ENCODE results near the gene KNSTRN. TPM values are rescaled to one million over a fixed set of nuclear protein-coding genes. Genes with fewer than 3 reads are reported as not detected.

The KNSTRN gene
- total and polyA plus RNA-seq, 4 experiments from 2014 or later: 1.0 to 8.8 (median 4.6) TPM

GRCh38 chr15:40365624-40366456 is 16.7 kb upstream of the KNSTRN start:
- H3K4me3 ChIP-seq (ENCODE audit: low read length in 2 of 2): no peak overlapping the region
- no peaks in the 10 kb centered on the region for H3K27me3 ChIP-seq (ENCODE audit: insufficient read depth, low read length)
- Mint-ChIP-seq H3K4me3 (peak overlapping the region in 4 of 8 donors; percentile 13 to 66 (median 55)), H3K27me3 (no peaks in the 10 kb centered on the region), H3K27ac (peak overlapping the region in 2 of 7 donors; percentile 12 to 43), H3K4me1 (peaks cover 13 to 35% (median 19%) of the 10 kb centered on the region in 4 donors), H3K36me3 (peaks cover 0 to 4% of the 10 kb centered on the region in 2 donors), H3K9me3 (no peaks in the 10 kb centered on the region)
- DNase-seq: no peak
- POLR2A ChIA-PET (ENCODE audit: partially characterized antibody): interaction anchor here (0.9 to 2.7 kb wide), 3 partner anchors 8 to 40 kb away, joined by 3 to 12 read pairs (median 4); partner anchors contain the start of gene IVD
- H3K36me3 ChIP-seq (ENCODE audit: insufficient read depth, low read length): no peaks in the 10 kb centered on the region
- no peaks in the 10 kb centered on the region for H3K9me3 ChIP-seq (ENCODE audit: control insufficient read depth in 1 of 2, low read length in 2 of 2)
- peaks cover 24% of the 10 kb centered on the region for H3K4me1 ChIP-seq (ENCODE audit: insufficient read depth, low read length)
- intact Hi-C loops (cut with micrococcal nuclease): loop anchor here (5.0 kb wide), 2 partner anchors 41 to 201 kb away; partner anchors contain the start of genes CCDC32, IVD and RPUSD2
- CTCF ChIA-PET (ENCODE audit: partially characterized antibody): interaction anchor here (1.0 to 4.3 kb wide), 8 partner anchors 21 to 87 kb away, joined by 3 to 26 read pairs (median 4); no protein-coding TSS in a partner anchor
- H3K27ac ChIP-seq (ENCODE audit: low read depth, low read length): no peak overlapping the region

GRCh38 chr15:40366457-40367370 is 15.8 kb upstream of the KNSTRN start:
- Histone ChIP-seq H3K4me1 (ENCODE audit: insufficient read depth, low read length) (peaks cover 24% of the 10 kb centered on the region), H3K36me3 (ENCODE audit: insufficient read depth, low read length) (no peaks in the 10 kb centered on the region), H3K27me3 (ENCODE audit: insufficient read depth, low read length) (no peaks in the 10 kb centered on the region), H3K27ac (ENCODE audit: low read depth, low read length) (no peak overlapping the region), H3K4me3 (ENCODE audit: low read length in 2 of 2) (peak overlapping the region in 1 of 2 donors; percentile 45), H3K9me3 (ENCODE audit: control insufficient read depth in 1 of 2, low read length in 2 of 2) (no peaks in the 10 kb centered on the region)
- no peaks in the 10 kb centered on the region for H3K27me3 Mint-ChIP-seq
- peak overlapping the region; percentile 80 to 88 (median 85) for H3K4me3 Mint-ChIP-seq
- H3K4me1 Mint-ChIP-seq: peaks cover 13 to 35% (median 19%) of the 10 kb centered on the region in 4 donors
- H3K36me3 Mint-ChIP-seq: peaks cover 0 to 4% of the 10 kb centered on the region in 2 donors
- intact Hi-C loops (cut with micrococcal nuclease): loop anchor here (5.0 kb wide), 2 partner anchors 41 to 201 kb away; partner anchors contain the start of genes CCDC32, IVD and RPUSD2
- CTCF ChIA-PET (ENCODE audit: partially characterized antibody): interaction anchor here (0.7 to 5.7 kb wide), 15 partner anchors 10 to 88 kb away, joined by 3 to 48 read pairs (median 5); partner anchors contain the start of genes CCDC9B, DISP2 and KNSTRN
- POLR2A ChIA-PET (ENCODE audit: partially characterized antibody): interaction anchor here (0.9 to 2.8 kb wide), 10 partner anchors 9 to 74 kb away, joined by 3 to 13 read pairs (median 4); partner anchors contain the start of genes BAHD1, IVD, KNSTRN and PLCB2
- no peaks in the 10 kb centered on the region for H3K9me3 Mint-ChIP-seq
- peak overlapping the region in 4 of 7 donors; percentile 43 to 88 (median 82) for H3K27ac Mint-ChIP-seq
- no peak for DNase-seq

GRCh38 chr15:40367371-40367685 is 15.2 kb upstream of the KNSTRN start:
- Mint-ChIP-seq H3K9me3 (no peaks in the 10 kb centered on the region), H3K4me1 (peaks cover 12 to 32% (median 19%) of the 10 kb centered on the region in 4 donors), H3K36me3 (peaks cover 0 to 4% of the 10 kb centered on the region in 2 donors), H3K27me3 (no peaks in the 10 kb centered on the region), H3K4me3 (peak overlapping the region; percentile 80 to 88 (median 85)), H3K27ac (peak overlapping the region; percentile 79 to 90 (median 86))
- H3K9me3 ChIP-seq (ENCODE audit: control insufficient read depth in 1 of 2, low read length in 2 of 2): no peaks in the 10 kb centered on the region
- intact Hi-C loops (cut with micrococcal nuclease): loop anchor here (5.0 kb wide), 2 partner anchors 40 to 200 kb away; partner anchors contain the start of genes CCDC32, IVD and RPUSD2
- ChIA-PET POLR2A (ENCODE audit: partially characterized antibody) (interaction anchor here (0.9 to 2.8 kb wide), 10 partner anchors 10 to 73 kb away, joined by 3 to 13 read pairs (median 4); partner anchors contain the start of genes BAHD1, IVD, KNSTRN and PLCB2), CTCF (ENCODE audit: partially characterized antibody) (interaction anchor here (0.7 to 5.7 kb wide), 13 partner anchors 10 to 55 kb away, joined by 3 to 48 read pairs (median 5); partner anchors contain the start of genes CCDC9B, DISP2 and KNSTRN)
- DNase-seq: no peak
- H3K4me1 ChIP-seq (ENCODE audit: insufficient read depth, low read length): peaks cover 24% of the 10 kb centered on the region
- H3K27me3 ChIP-seq (ENCODE audit: insufficient read depth, low read length): no peaks in the 10 kb centered on the region
- H3K36me3 ChIP-seq (ENCODE audit: insufficient read depth, low read length): no peaks in the 10 kb centered on the region
- H3K4me3 ChIP-seq (ENCODE audit: low read length in 2 of 2): peak overlapping the region in 1 of 2 donors; percentile 45
- H3K27ac ChIP-seq (ENCODE audit: low read depth, low read length): peak overlapping the region; percentile 34

DNA sequence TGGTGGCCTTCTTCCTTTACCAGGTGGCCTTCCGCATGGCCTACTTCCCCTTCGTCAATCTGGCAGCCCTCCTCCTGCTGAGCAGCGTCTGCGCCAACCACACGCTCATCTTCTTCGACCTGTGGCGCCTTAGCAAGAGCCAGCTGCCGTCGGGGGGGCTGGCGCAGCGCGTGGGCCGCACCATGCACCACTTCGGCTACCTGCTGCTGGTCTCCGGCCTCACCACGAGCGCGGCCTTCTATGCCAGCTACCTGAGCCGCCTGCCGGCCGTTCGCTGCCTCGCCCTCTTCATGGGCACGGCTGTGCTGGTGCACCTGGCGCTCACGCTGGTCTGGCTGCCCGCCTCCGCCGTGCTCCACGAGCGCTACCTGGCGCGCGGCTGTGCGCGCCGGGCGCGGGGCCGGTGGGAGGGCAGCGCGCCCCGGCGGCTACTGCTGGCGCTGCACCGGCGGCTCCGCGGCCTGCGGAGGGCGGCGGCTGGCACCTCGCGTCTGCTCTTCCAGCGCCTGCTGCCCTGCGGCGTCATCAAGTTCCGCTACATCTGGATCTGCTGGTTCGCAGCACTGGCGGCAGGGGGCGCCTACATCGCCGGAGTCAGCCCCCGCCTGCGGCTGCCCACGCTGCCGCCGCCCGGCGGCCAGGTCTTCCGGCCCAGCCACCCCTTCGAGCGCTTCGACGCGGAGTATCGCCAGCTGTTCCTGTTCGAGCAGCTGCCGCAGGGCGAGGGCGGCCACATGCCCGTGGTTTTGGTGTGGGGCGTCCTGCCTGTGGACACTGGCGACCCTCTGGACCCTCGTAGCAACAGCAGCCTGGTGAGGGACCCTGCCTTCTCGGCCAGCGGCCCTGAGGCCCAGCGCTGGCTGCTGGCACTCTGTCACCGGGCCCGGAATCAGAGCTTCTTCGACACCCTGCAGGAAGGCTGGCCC is 14.6 kb upstream of the KNSTRN start:
- Mint-ChIP-seq H3K36me3 (no peaks in the 10 kb centered on the region), H3K27me3 (no peaks in the 10 kb centered on the region), H3K4me3 (peak overlapping the region; percentile 80 to 88 (median 85)), H3K27ac (peak overlapping the region; percentile 79 to 90 (median 86)), H3K4me1 (peaks cover 11 to 27% (median 18%) of the 10 kb centered on the region in 4 donors), H3K9me3 (no peaks in the 10 kb centered on the region)
- peaks cover 24% of the 10 kb centered on the region for H3K4me1 ChIP-seq (ENCODE audit: insufficient read depth, low read length)
- peak; percentile 88 to 91 (median 89) for DNase-seq
- peak overlapping the region; percentile 34 for H3K27ac ChIP-seq (ENCODE audit: low read depth, low read length)
- H3K27me3 ChIP-seq (ENCODE audit: insufficient read depth, low read length): no peaks in the 10 kb centered on the region
- no peaks in the 10 kb centered on the region for H3K36me3 ChIP-seq (ENCODE audit: insufficient read depth, low read length)
- POLR2A ChIA-PET (ENCODE audit: partially characterized antibody): interaction anchor here (0.9 to 2.8 kb wide), 11 partner anchors 11 to 73 kb away, joined by 3 to 13 read pairs (median 4); partner anchors contain the start of genes BAHD1, IVD, KNSTRN and PLCB2
- H3K9me3 ChIP-seq (ENCODE audit: control insufficient read depth in 1 of 2, low read length in 2 of 2): no peaks in the 10 kb centered on the region
- intact Hi-C loops (cut with micrococcal nuclease): loop anchor here (1.0 to 5.0 kb wide), 5 partner anchors 10 to 199 kb away; partner anchors contain the start of genes CCDC32, DISP2, IVD and RPUSD2
- CTCF ChIA-PET (ENCODE audit: partially characterized antibody): interaction anchor here (0.7 to 5.7 kb wide), 25 partner anchors 9 to 157 kb away, joined by 3 to 48 read pairs (median 4); partner anchors contain the start of genes BAHD1, CCDC9B, DISP2 and IVD
- peak overlapping the region in 1 of 2 donors; percentile 45 for H3K4me3 ChIP-seq (ENCODE audit: low read length in 2 of 2)

DNA sequence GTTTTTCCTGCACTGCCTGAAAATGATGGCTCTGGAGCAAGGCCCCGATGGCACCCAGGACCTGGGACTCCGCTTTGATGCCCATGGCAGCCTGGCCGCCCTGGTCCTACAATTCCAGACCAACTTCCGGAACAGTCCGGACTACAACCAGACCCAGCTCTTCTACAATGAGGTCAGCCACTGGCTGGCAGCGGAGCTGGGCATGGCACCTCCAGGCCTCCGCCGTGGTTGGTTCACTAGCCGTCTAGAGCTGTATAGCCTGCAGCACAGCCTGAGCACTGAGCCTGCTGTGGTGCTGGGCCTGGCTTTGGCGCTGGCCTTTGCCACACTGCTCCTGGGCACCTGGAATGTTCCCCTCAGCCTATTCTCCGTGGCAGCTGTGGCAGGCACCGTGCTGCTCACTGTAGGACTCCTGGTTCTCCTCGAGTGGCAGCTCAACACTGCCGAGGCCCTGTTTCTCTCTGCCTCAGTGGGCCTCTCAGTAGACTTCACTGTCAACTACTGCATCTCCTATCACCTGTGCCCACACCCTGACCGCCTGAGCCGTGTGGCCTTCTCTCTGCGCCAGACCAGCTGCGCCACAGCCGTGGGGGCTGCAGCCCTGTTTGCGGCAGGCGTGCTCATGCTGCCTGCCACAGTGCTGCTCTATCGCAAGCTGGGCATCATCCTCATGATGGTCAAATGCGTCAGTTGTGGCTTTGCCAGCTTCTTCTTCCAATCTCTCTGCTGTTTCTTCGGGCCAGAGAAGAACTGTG is 13.6 kb upstream of the KNSTRN start:
- Mint-ChIP-seq H3K9me3 (no peaks in the 10 kb centered on the region), H3K36me3 (no peaks in the 10 kb centered on the region), H3K27ac (peak overlapping the region in 5 of 7 donors; percentile 46 to 87 (median 64)), H3K27me3 (no peaks in the 10 kb centered on the region), H3K4me3 (peak overlapping the region in 6 of 8 donors; percentile 56 to 79 (median 66)), H3K4me1 (peaks cover 11 to 27% (median 18%) of the 10 kb centered on the region in 4 donors)
- intact Hi-C loops (cut with micrococcal nuclease): loop anchor here (1.0 to 5.0 kb wide), 5 partner anchors 11 to 198 kb away; partner anchors contain the start of genes CCDC32, DISP2, IVD and RPUSD2
- H3K36me3 ChIP-seq (ENCODE audit: insufficient read depth, low read length): no peaks in the 10 kb centered on the region
- no peaks in the 10 kb centered on the region for H3K27me3 ChIP-seq (ENCODE audit: insufficient read depth, low read length)
- peaks cover 24% of the 10 kb centered on the region for H3K4me1 ChIP-seq (ENCODE audit: insufficient read depth, low read length)
- no peak for DNase-seq
- ChIA-PET POLR2A (ENCODE audit: partially characterized antibody) (interaction anchor here (1.3 to 2.8 kb wide), 8 partner anchors 11 to 72 kb away, joined by 4 to 13 read pairs (median 5); partner anchors contain the start of genes BAHD1, DISP2, IVD and KNSTRN), CTCF (ENCODE audit: partially characterized antibody) (interaction anchor here (0.8 to 5.7 kb wide), 23 partner anchors 8 to 158 kb away, joined by 3 to 48 read pairs (median 4); partner anchors contain the start of genes BAHD1, CCDC9B, DISP2 and IVD)
- no peaks in the 10 kb centered on the region for H3K9me3 ChIP-seq (ENCODE audit: control insufficient read depth in 1 of 2, low read length in 2 of 2)
- H3K27ac ChIP-seq (ENCODE audit: low read depth, low read length): no peak overlapping the region
- no peak overlapping the region for H3K4me3 ChIP-seq (ENCODE audit: low read length in 2 of 2)

All from CD4-positive, alpha-beta memory T cell (primary cell).